GM18511 (cell line): Measurements from ENCODE around the gene TSPAN7.

ENCODE experiments used
- ATAC-seq: cut with Tn5 transposase; IDR thresholded peaks from one replicate; pipeline ENCODE4 v1.9.1; 2021; ENCODE audit warnings: mild to moderate bottlenecking, moderate library complexity; ENCODE audit not compliant: unreplicated experiment

Gene TSPAN7

DNA sequence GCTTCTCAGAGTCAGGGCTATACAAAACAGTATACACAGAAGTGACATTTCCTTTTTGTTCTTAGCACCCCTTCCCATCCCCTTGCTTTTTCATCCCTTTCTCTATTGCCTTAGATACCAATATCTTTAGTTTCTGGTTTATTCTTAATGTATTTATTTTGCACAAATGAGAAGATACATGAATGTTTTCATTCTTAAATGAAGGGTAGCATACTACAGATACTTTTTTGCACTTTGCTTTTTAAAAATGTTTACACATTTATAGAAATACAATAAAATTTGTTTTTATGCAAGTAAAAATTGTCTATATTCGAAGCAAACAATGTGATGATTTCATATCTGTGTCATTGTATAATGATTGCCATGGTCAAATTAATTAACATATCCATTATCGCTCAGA lies 33.1 kb downstream of the TSPAN7 start:
- no peak for ATAC-seq

GRCh38 chrX:38595801-38596200 lies 34.5 kb downstream of the TSPAN7 start:
- ATAC-seq, result no peak

DNA sequence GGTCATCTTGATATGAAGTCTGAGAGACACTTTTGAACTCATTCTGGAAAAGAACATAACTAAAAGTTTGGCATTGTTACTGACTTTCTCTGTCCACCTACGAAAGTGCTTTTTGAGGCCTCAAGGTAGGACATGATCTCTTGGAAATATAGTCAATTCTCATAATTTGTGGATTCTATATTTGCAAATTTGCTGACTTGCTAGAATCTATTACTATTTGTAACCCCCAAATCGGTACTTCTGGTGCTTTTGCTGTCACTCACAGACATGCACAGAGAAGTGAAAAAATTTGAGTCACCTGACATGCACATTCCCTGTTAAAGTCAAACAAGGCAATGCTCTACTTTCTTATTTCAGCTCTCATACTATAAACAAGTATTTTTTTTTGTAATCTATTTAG lies 35.6 kb downstream of the TSPAN7 start:
- ATAC-seq, result no peak

- ATAC-seq, result no peak
These were observed 38.7 kb downstream of the TSPAN7 start for GRCh38 chrX:38599796-38600755.

DNA sequence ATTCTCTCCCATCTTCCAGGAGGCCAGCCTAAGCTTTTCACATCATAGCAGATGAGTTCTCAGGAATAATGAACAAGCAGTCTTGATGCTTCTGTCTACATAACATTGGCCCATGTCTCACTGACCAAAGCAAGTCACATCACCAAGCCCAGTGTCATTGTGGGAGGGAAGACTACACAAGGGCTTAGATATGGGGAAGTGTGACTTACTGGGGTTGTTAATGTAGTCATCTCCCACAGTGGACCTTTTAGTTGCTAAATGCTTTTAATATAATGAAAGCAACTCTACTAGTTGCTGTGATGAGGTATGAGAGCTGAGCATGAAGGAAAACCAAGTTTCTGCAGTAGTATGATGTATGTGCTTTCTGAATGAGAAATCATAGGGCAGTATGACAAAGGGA lies 40.5 kb downstream of the TSPAN7 start:
- no peak for ATAC-seq

- no peak for ATAC-seq
These were observed 45.5 kb downstream of the TSPAN7 start for GRCh38 chrX:38606821-38607220.

- no peak for ATAC-seq
These were observed 46.6 kb downstream of the TSPAN7 start for GRCh38 chrX:38607976-38608375.

- ATAC-seq, result no peak
These were observed 49.5 kb downstream of the TSPAN7 start for GRCh38 chrX:38610849-38611248.

DNA sequence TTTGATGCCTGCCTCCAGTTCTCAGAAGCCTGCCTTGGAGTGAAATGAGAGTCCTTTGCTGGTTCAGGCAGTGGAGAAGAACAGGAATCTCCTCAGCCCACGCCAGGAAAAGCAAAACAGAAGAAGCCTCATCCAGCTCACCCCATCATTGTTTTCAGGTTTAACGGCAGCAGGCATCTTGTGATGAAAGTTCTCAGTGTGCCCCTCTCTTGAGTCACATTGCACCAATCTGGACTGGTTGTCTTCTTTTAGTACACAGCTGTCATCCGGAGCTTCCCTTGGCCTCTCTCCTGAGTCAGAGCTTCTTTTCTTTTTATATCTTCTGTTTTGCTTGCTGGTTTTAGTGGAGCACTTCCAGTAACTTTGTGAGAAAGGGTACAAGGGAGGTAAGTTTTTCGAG lies 50.9 kb downstream of the TSPAN7 start:
- ATAC-seq, result no peak

- ATAC-seq, result no peak
These were observed 53.1 kb downstream of the TSPAN7 start for GRCh38 chrX:38614485-38614884.

GRCh38 chrX:38616904-38617303 lies 55.6 kb downstream of the TSPAN7 start:
- ATAC-seq, result no peak

- no peak for ATAC-seq
These were observed 56.8 kb downstream of the TSPAN7 start for GRCh38 chrX:38618180-38618579.

DNA sequence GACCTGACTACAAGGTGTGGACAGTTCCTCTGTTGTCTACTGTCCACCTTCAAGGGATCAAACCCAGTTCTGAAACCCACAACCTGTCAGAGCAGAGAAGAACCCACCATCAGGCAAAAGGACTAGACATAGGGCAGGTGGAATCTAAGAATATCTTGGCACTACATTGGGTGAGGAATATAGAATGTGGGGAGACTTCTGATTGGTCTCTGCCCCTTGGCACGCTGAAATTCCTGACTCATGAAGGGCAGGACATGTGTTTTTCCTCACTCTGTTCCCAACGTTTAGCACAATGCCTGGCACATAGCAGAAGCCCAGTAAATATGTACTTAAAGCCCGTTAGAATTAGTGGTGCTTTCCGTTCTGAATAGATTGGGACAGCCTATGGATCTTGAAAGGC lies 59.3 kb downstream of the TSPAN7 start:
- ATAC-seq, result no peak

GRCh38 chrX:38626296-38626695 lies 65.0 kb downstream of the TSPAN7 start:
- ATAC-seq, result no peak

GRCh38 chrX:38627683-38628082 lies 66.3 kb downstream of the TSPAN7 start:
- ATAC-seq, result peak; percentile 79

DNA sequence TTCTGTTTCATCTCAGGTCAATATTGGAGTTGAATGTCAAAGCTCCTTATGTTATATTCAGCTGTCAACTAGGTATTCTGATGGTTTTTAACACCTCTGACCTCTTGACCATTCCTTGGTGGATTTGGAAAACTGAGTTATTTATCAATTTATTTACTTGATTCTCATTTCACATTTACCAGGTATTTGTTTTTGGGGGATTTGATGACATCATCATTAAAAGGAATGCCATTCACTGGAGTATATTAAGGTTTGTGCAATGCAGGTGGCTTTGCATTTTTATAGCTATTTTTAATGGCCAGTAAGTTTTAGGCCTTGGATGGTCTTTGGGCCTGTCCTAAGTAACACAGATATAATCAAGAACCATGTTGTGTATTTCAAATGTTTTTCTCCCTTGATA lies 67.2 kb downstream of the TSPAN7 start:
- ATAC-seq, result no peak

DNA sequence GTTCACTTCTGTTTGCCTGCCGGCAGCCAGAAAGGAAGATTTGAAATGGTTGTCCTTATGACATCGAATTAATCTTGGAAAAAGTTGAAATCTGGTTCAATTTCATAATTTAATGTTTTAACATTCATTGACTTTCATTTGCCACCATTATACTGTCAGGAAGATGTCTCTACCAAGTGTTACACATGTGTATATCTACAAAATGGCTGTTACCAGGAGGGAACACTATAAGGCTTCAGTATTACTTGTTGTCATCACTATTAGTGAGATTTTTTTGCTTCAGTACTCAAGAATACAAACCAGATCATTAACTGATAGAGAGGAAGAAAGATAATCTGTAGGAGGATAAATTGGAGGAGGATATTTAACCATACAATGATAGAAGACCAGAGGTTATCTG lies 71.2 kb downstream of the TSPAN7 start:
- ATAC-seq, result no peak

DNA sequence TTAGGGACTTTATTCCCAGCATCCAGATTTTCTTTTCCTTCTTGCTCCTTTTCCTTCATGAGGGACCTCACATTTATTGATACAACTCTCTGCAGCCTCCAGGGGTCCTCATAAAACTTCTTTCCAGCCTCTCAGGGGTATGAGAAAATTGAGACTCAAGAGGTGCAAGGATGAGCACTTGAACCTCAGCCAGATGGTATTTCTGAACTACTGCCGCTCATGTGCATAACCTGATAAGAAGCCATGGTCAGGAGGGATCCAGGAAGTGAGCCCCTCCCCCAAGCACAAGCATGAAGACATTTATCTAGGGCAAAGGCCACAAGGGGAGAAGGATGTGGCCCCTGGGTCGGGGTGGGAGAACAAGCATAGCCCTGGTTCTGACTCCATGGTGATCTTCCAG lies 73.3 kb downstream of the TSPAN7 start:
- no peak for ATAC-seq

DNA sequence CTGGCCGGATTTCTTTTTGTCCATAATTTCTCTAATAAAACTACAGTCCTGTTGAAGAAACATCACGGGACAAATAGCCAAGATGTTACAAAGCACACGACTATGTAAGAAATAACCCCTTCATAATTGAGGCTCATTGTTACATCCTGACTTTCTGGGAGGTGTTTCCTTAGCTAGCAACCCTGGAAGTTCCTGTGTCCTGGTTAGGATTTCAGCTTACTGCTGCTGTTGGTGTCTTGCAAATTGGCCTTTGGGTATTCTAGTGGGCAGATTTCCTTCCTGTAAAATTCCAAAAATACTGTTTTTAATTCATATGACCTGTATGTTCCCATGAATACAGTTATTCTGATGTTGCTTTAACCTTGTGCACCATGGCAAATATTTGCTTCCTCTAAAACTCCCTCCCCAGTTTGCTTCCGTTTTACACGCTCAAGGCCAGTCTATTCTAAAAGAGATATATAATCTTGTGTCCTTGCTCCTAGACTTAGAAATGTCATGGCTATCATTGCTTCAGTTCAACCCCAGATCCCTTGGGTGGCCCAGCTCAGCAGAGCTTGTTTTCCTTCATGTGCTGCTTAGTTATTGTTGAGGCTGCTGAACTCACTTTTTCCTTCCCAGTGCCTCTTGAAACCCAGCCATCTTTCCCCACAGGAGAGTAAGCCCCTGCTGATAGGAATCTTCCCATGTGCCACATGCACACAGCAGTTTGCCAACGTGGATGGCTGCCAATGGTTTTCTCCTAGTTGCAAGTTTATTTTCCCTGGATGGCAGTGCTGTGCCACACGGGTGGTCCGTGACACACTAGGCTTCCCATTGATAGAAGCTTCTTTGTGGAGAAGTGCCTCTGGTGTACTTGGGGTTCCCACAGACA lies 75.8 kb downstream of the TSPAN7 start:
- ATAC-seq, result no peak

- ATAC-seq, result no peak
These were observed 77.7 kb downstream of the TSPAN7 start for GRCh38 chrX:38638952-38639529.

- no peak for ATAC-seq
These were observed 78.4 kb downstream of the TSPAN7 start for GRCh38 chrX:38639730-38640129.
